ENCODE results near the gene ZNF282. TPM values are rescaled to one million over a fixed set of nuclear protein-coding genes. Genes with fewer than 3 reads are reported as not detected.

Gene ZNF282
- total and polyA plus RNA-seq, 7 donors, result 7.6 to 22.5 (median 15.3) TPM

GRCh38 chr7:149252378-149252777 is 57.0 kb downstream of the ZNF282 start:
- H3K27me3 ChIP-seq (ENCODE audit: insufficient read depth in 3 of 3, low read length in 2 of 3), result no peaks in the 10 kb centered on the region
- peaks cover 2 to 68% of the 10 kb centered on the region in 2 donors for H3K36me3 ChIP-seq (ENCODE audit: insufficient read depth in 1 of 2, low read depth in 1 of 2)
- DNase-seq (no peak), ATAC-seq (no peak)
- no peak overlapping the region for H3K27ac ChIP-seq
- H3K4me1 ChIP-seq, result peaks cover 19% of the 10 kb centered on the region
- no peak for TF ChIP-seq CTCF (IDR thresholded peaks at IDR 0.05)
- no peaks in the 10 kb centered on the region for H3K9me3 ChIP-seq
- intact Hi-C loops (cut with DNase I), result no loop called here
- no peak overlapping the region for H3K4me3 ChIP-seq
- 63 to 77% (median 67%) methylated on average over 2 of the region's 2 CpGs for WGBS, 3 donors

- Histone ChIP-seq H3K27ac (peak overlapping the region; percentile 36), H3K27me3 (ENCODE audit: insufficient read depth in 3 of 3, low read length in 2 of 3) (no peaks in the 10 kb centered on the region), H3K9me3 (no peaks in the 10 kb centered on the region), H3K36me3 (ENCODE audit: insufficient read depth in 1 of 2, low read depth in 1 of 2) (peaks cover 2 to 68% of the 10 kb centered on the region in 2 donors), H3K4me3 (no peak overlapping the region), H3K4me1 (peaks cover 19% of the 10 kb centered on the region)
- no peak for TF ChIP-seq CTCF (IDR thresholded peaks at IDR 0.05)
- no peak for DNase-seq
- ATAC-seq, result peak in 3 of 4 donors; percentile 40 to 55 (median 43)
- intact Hi-C loops (cut with DNase I), result no loop called here
- WGBS, 3 donors, result 77 to 82% (median 79%) methylated on average over 7 of the region's 7 CpGs
Measured at GRCh38 chr7:149253665-149254064, 58.3 kb downstream of the ZNF282 start.

GRCh38 chr7:149254181-149254858 is 59.0 kb downstream of the ZNF282 start:
- Histone ChIP-seq H3K36me3 (ENCODE audit: insufficient read depth in 1 of 2, low read depth in 1 of 2) (peaks cover 2 to 68% of the 10 kb centered on the region in 2 donors), H3K27me3 (ENCODE audit: insufficient read depth in 3 of 3, low read length in 2 of 3) (no peaks in the 10 kb centered on the region), H3K4me1 (peaks cover 19% of the 10 kb centered on the region), H3K27ac (peak overlapping the region; percentile 36), H3K9me3 (no peaks in the 10 kb centered on the region), H3K4me3 (no peak overlapping the region)
- DNase-seq (no peak), ATAC-seq (peak in 3 of 4 donors; percentile 34 to 50 (median 37))
- WGBS, 3 donors, result 73 to 82% (median 74%) methylated on average over 16 of the region's 16 CpGs
- no peak for TF ChIP-seq CTCF (IDR thresholded peaks at IDR 0.05)
- intact Hi-C loops (cut with DNase I), result no loop called here

GRCh38 chr7:149255174-149255573 is 59.8 kb downstream of the ZNF282 start:
- Histone ChIP-seq H3K27ac (peak overlapping the region; percentile 57), H3K27me3 (ENCODE audit: insufficient read depth in 3 of 3, low read length in 2 of 3) (no peaks in the 10 kb centered on the region), H3K4me3 (no peak overlapping the region), H3K36me3 (ENCODE audit: insufficient read depth in 1 of 2, low read depth in 1 of 2) (peaks cover 2 to 64% of the 10 kb centered on the region in 2 donors), H3K4me1 (peaks cover 19% of the 10 kb centered on the region), H3K9me3 (no peaks in the 10 kb centered on the region)
- TF ChIP-seq CTCF (IDR thresholded peaks at IDR 0.05), result no peak
- DNase-seq, result no peak
- peak in 2 of 4 donors; percentile 36 to 45 for ATAC-seq
- intact Hi-C loops (cut with DNase I), result no loop called here
- 81 to 86% (median 86%) methylated on average over 5 of the region's 5 CpGs for WGBS, 3 donors

GRCh38 chr7:149256568-149256967 is 61.2 kb downstream of the ZNF282 start:
- H3K4me3 ChIP-seq, result no peak overlapping the region
- peaks cover 19% of the 10 kb centered on the region for H3K4me1 ChIP-seq
- no peak for TF ChIP-seq CTCF (IDR thresholded peaks at IDR 0.05)
- H3K36me3 ChIP-seq (ENCODE audit: insufficient read depth in 1 of 2, low read depth in 1 of 2), result peaks cover 2 to 51% of the 10 kb centered on the region in 2 donors
- ATAC-seq, result no peak
- H3K9me3 ChIP-seq, result no peaks in the 10 kb centered on the region
- 87 to 91% (median 88%) methylated on average over 4 of the region's 4 CpGs for WGBS, 3 donors
- no peak overlapping the region for H3K27ac ChIP-seq
- no peak for DNase-seq
- intact Hi-C loops (cut with DNase I), result no loop called here
- no peaks in the 10 kb centered on the region for H3K27me3 ChIP-seq (ENCODE audit: insufficient read depth in 3 of 3, low read length in 2 of 3)
